SK-N-SH (cell line): Measurements from ENCODE around the gene ALDH3A1. TPM values are rescaled to one million over a fixed set of nuclear protein-coding genes. Genes with fewer than 3 reads are reported as not detected.

ENCODE experiments used
- CTCF ChIA-PET: fragments of 300-600, 350-600 bp; formaldehyde crosslinking; extraction: SDS; loops from one replicate; lab custom pipeline; 2021; lab: Yijun Ruan, JAX
- POLR2A ChIA-PET: fragments of 350-600 bp; sonication (Branson Sonifier 250); formaldehyde crosslinking; extraction: SDS; loops from one replicate; lab custom pipeline; 2020; ENCODE audit warnings: antibody characterized with exemption, inconsistent platforms; lab: Yijun Ruan, JAX
- DNase-seq: peaks from one replicate; pipeline ENCODE4 v3.0.0; 2012
- H2AFZ ChIP-seq: fragments of 200-600 bp; sonication (generic); 2 replicates; pipeline ENCODE4 v1.8.1; 2016; ENCODE audit warnings: antibody characterized with exemption, mild to moderate bottlenecking, low read depth
- H3F3A ChIP-seq: fragments of 200-600 bp; sonication (generic); replicated peaks from 2 replicates; pipeline ENCODE3; 2016; ENCODE audit warnings: antibody characterized with exemption, mild to moderate bottlenecking; ENCODE audit not compliant: insufficient read depth
- H3K27ac ChIP-seq, 2 experiments: fragments of 200-500 bp in 1 of 2; fragments of 200-600 bp in 1 of 2; sonication (Bioruptor generic) in 1 of 2; sonication (generic), shearing (Covaris generic) in 1 of 2; 2 replicates each; pipeline versions ENCODE4 v1.5.1 to v1.6.1; 2014 to 2016; ENCODE audit warnings: low read depth in 2 of 2, inconsistent platforms in 1 of 2, low read length in 1 of 2, mild to moderate bottlenecking in 1 of 2, mixed read lengths in 1 of 2
- H3K27me3 ChIP-seq: fragments of 200-600 bp; sonication (generic), shearing (Covaris generic); 2 replicates; pipeline ENCODE4 v1.6.1; 2016; ENCODE audit warnings: mixed run types; ENCODE audit not compliant: insufficient read depth
- H3K36me3 ChIP-seq, 2 experiments: fragments of 200-500 bp in 1 of 2; fragments of 200-600 bp in 1 of 2; sonication (Bioruptor generic) in 1 of 2; sonication (generic) in 1 of 2; replicated peaks in 1 of 2; 2 replicates each; pipeline versions ENCODE3 to v1.5.1; 2014 to 2016; ENCODE audit warnings: low read length in 1 of 2, mild to moderate bottlenecking in 1 of 2; ENCODE audit not compliant: insufficient read depth in 2 of 2, control insufficient read depth in 1 of 2
- H3K4me1 ChIP-seq, 2 experiments: fragments of 200-500 bp in 1 of 2; fragments of 200-600 bp in 1 of 2; sonication (Bioruptor generic) in 1 of 2; sonication (generic), shearing (Covaris generic) in 1 of 2; 2 replicates each; pipeline versions ENCODE4 v1.5.1 to v1.6.1; 2014 to 2016; ENCODE audit warnings: low read depth in 1 of 2, low read length in 1 of 2, mixed run types in 1 of 2; ENCODE audit not compliant: insufficient read depth in 2 of 2, control insufficient read depth in 1 of 2
- H3K4me2 ChIP-seq: fragments of 200-600 bp; sonication (generic), shearing (Covaris generic); 2 replicates; pipeline ENCODE4 v1.6.1; 2017; ENCODE audit warnings: mixed run types
- H3K4me3 ChIP-seq, 2 experiments: fragments of 200-500 bp in 1 of 2; fragments of 200-600 bp in 1 of 2; sonication (Bioruptor generic) in 1 of 2; sonication (generic), shearing (Covaris generic) in 1 of 2; 2 replicates each; pipeline versions ENCODE4 v1.5.1 to v1.8.1; 2014 to 2016; ENCODE audit warnings: low read depth in 2 of 2, inconsistent platforms in 1 of 2, low read length in 1 of 2, mild to moderate bottlenecking in 1 of 2, mixed read lengths in 1 of 2, moderate library complexity in 1 of 2
- H3K79me2 ChIP-seq: fragments of 200-600 bp; sonication (generic); 2 replicates; pipeline ENCODE4 v1.8.1; 2017; ENCODE audit warnings: mild to moderate bottlenecking; ENCODE audit not compliant: insufficient read depth
- H3K9ac ChIP-seq: fragments of 200-600 bp; sonication (generic); 2 replicates; pipeline ENCODE4 v1.6.1; 2017; ENCODE audit warnings: mixed run types
- H3K9me2 ChIP-seq: fragments of 200-600 bp; sonication (generic); 2 replicates; pipeline ENCODE4 v1.6.1; 2017; ENCODE audit warnings: mixed run types
- H3K9me3 ChIP-seq: fragments of 200-600 bp; sonication (generic); 2 replicates; pipeline ENCODE4 v1.6.1; 2017; ENCODE audit warnings: mixed run types, mild to moderate bottlenecking, moderate library complexity
- H4K20me1 ChIP-seq: fragments of 200-600 bp; sonication (generic); 2 replicates; pipeline ENCODE4 v1.6.1; 2017; ENCODE audit warnings: mild to moderate bottlenecking, mixed run types; ENCODE audit not compliant: insufficient read depth
- ELF1 ChIP-seq: IDR thresholded peaks from 2 replicates; pipeline ENCODE4 v1.4.0; 2012
- EP300 ChIP-seq, 2 experiments: IDR thresholded peaks; 2 replicates each; pipeline versions ENCODE4 v1.4.0 to v1.6.1; 2012; ENCODE audit warnings: borderline replicate concordance in 1 of 2, low read depth in 1 of 2, low read length in 1 of 2
- FOSL2 ChIP-seq: IDR thresholded peaks from 2 replicates; pipeline ENCODE4 v1.4.0; 2012; ENCODE audit warnings: low read depth, mild to moderate bottlenecking, moderate library complexity, borderline replicate concordance
- GABPA ChIP-seq: IDR thresholded peaks from 2 replicates; pipeline ENCODE4 v1.4.0; 2012; ENCODE audit warnings: low read depth, mild to moderate bottlenecking
- MXI1 ChIP-seq: IDR thresholded peaks from 2 replicates; pipeline ENCODE4 v1.6.1; 2012; ENCODE audit warnings: mild to moderate bottlenecking, low read depth, low read length, improper control_type of control experiment
- POLR2AphosphoS5 ChIP-seq: IDR thresholded peaks from 2 replicates; pipeline ENCODE4 v1.6.1; 2012; ENCODE audit warnings: low read depth, low read length
- RAD21 ChIP-seq: IDR thresholded peaks from 2 replicates; pipeline ENCODE4 v1.6.1; 2012; ENCODE audit warnings: mild to moderate bottlenecking, low read length
- RFX5 ChIP-seq: IDR thresholded peaks from 2 replicates; pipeline ENCODE4 v1.6.1; 2012; ENCODE audit warnings: mild to moderate bottlenecking, improper control_type of control experiment, low read length
- SMC3 ChIP-seq: IDR thresholded peaks from 2 replicates; pipeline ENCODE4 v1.6.1; 2012; ENCODE audit warnings: low read depth, low read length, improper control_type of control experiment
- TEAD4 ChIP-seq: IDR thresholded peaks from 2 replicates; pipeline ENCODE4 v1.4.0; 2012; ENCODE audit warnings: mild to moderate bottlenecking, borderline replicate concordance; ENCODE audit not compliant: insufficient read depth
- YY1 ChIP-seq: IDR thresholded peaks from 2 replicates; pipeline ENCODE4 v1.4.0; 2012; ENCODE audit warnings: low read depth, mild to moderate bottlenecking
- WGBS: methylation state at CpG from one replicate; pipeline ENCODE4 v1.1.6; 2017; ENCODE audit warnings: low lambda C conversion rate; 5-methylcytosine and 5-hydroxymethylcytosine counted together
- polyA plus RNA-seq, 3 experiments: library from polyadenylated mRNA; depleted of rRNA; stranded (reverse); fragments of >200 nt; gene quantifications; 2 replicates each; pipeline ENCODE4 v1.2.3, GENCODE V29; 2012
- TF ChIP-seq, protein P1 (sequence below): IDR thresholded peaks from 2 replicates; pipeline ENCODE4 v1.6.1; 2012; ENCODE audit warnings: mild to moderate bottlenecking, low read depth, low read length, moderate library complexity
- TF ChIP-seq, protein P2 (sequence below): IDR thresholded peaks from 2 replicates; pipeline ENCODE4 v1.4.0; 2012; ENCODE audit warnings: low read depth, borderline replicate concordance
- TF ChIP-seq, protein P3 (sequence below): IDR thresholded peaks from 2 replicates; pipeline ENCODE4 v1.4.0; 2012; ENCODE audit warnings: low read depth, borderline replicate concordance
- TF ChIP-seq, protein P4 (sequence below): fragments of 150-350 bp; IDR thresholded peaks from 2 replicates; pipeline ENCODE4 v1.6.1; 2016; ENCODE audit warnings: mild to moderate bottlenecking, low read depth, low read length

ALDH3A1 gene
- polyA plus RNA-seq, 1 of the 3 experiments (the other 2 are of a cell fraction), result 0.79 TPM

- TF ChIP-seq, protein P1, sequence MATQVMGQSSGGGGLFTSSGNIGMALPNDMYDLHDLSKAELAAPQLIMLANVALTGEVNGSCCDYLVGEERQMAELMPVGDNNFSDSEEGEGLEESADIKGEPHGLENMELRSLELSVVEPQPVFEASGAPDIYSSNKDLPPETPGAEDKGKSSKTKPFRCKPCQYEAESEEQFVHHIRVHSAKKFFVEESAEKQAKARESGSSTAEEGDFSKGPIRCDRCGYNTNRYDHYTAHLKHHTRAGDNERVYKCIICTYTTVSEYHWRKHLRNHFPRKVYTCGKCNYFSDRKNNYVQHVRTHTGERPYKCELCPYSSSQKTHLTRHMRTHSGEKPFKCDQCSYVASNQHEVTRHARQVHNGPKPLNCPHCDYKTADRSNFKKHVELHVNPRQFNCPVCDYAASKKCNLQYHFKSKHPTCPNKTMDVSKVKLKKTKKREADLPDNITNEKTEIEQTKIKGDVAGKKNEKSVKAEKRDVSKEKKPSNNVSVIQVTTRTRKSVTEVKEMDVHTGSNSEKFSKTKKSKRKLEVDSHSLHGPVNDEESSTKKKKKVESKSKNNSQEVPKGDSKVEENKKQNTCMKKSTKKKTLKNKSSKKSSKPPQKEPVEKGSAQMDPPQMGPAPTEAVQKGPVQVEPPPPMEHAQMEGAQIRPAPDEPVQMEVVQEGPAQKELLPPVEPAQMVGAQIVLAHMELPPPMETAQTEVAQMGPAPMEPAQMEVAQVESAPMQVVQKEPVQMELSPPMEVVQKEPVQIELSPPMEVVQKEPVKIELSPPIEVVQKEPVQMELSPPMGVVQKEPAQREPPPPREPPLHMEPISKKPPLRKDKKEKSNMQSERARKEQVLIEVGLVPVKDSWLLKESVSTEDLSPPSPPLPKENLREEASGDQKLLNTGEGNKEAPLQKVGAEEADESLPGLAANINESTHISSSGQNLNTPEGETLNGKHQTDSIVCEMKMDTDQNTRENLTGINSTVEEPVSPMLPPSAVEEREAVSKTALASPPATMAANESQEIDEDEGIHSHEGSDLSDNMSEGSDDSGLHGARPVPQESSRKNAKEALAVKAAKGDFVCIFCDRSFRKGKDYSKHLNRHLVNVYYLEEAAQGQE, result no peak
- peak; percentile 76 for TF ChIP-seq RAD21
- no peak for TF ChIP-seq YY1
- TF ChIP-seq, protein P2, sequence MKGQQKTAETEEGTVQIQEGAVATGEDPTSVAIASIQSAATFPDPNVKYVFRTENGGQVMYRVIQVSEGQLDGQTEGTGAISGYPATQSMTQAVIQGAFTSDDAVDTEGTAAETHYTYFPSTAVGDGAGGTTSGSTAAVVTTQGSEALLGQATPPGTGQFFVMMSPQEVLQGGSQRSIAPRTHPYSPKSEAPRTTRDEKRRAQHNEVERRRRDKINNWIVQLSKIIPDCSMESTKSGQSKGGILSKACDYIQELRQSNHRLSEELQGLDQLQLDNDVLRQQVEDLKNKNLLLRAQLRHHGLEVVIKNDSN, result no peak
- no peak for TF ChIP-seq EP300 (IDR thresholded peaks at IDR 0.05; ENCODE audit: borderline replicate concordance in 1 of 2, low read depth in 1 of 2, low read length in 1 of 2)
- TF ChIP-seq, all 33 proteins: peak for 3
Observed at GRCh38 chr17:19762515-19762961, 14.4 kb upstream of the ALDH3A1 start (continued).

DNA sequence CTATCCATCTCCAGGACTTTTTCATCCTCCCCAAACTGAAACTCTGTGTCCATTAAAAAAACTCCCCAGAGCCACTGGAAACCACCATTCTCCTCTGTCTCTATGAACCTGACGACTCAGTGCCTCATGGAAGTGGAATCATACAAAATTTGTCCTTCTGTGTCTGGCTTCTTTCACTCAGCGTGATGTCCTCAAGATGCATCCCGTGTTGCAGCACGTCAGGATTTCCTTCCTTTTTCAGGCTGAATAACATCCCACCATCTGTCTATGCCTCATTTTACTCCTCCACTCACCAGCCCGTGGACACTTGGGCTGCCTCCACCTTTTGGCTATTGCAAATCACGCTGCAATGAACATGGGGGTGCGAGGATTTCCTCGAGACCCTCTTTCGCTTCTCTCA, 12.6 kb upstream of the ALDH3A1 start:
- Histone ChIP-seq H3K9me2 (no peaks in the 10 kb centered on the region), H3K4me1 (peaks cover 0 to 2% of the 10 kb centered on the region in 2 experiments; a peak in 1 of 4 replicates), H3K27me3 (no peaks in the 10 kb centered on the region)
- WGBS, result 84% methylated on average over 9 of the region's 9 CpGs
- CTCF ChIA-PET, result interaction anchor here (0.9 to 8.8 kb wide), 6 partner anchors 13 to 398 kb away, joined by 3 to 292 read pairs (median 20); partner anchors contain the start of genes ALDH3A1, ALDH3A2 and B9D1
- no peak for TF ChIP-seq RFX5
- TF ChIP-seq, all 33 proteins: peak for 0
- DNase-seq, result no peak
- Histone ChIP-seq H3K79me2 (no peaks in the 10 kb centered on the region), H2AFZ (no peak overlapping the region), H3K9ac (no peak overlapping the region), H3K4me3 (no peak overlapping the region), H4K20me1 (no peaks in the 10 kb centered on the region), H3K9me3 (no peaks in the 10 kb centered on the region), H3K4me2 (no peak overlapping the region), H3K36me3 (no peaks in the 10 kb centered on the region), H3F3A (no peaks in the 10 kb centered on the region), H3K27ac (no peak overlapping the region)
- POLR2A ChIA-PET, result no interaction called here

- H3K9ac ChIP-seq, result no peak overlapping the region
- H3K27me3 ChIP-seq, result no peaks in the 10 kb centered on the region
- H3K79me2 ChIP-seq, result no peaks in the 10 kb centered on the region
- H3K9me2 ChIP-seq, result no peaks in the 10 kb centered on the region
- no peaks in the 10 kb centered on the region for H3F3A ChIP-seq
- no peak overlapping the region for H3K4me3 ChIP-seq
- WGBS, result 84% methylated on average over 18 of the region's 24 CpGs
- no peak for DNase-seq
- no peaks in the 10 kb centered on the region for H4K20me1 ChIP-seq
- H3K9me3 ChIP-seq, result no peaks in the 10 kb centered on the region
- H3K27ac ChIP-seq, result no peak overlapping the region
- no peak overlapping the region for H2AFZ ChIP-seq
- CTCF ChIA-PET, result interaction anchor here (0.9 to 8.8 kb wide), 5 partner anchors 12 to 245 kb away, joined by 3 to 292 read pairs (median 4); partner anchors contain the start of genes ALDH3A1 and ALDH3A2
- H3K4me2 ChIP-seq, result no peak overlapping the region
- H3K36me3 ChIP-seq, result no peaks in the 10 kb centered on the region
- POLR2A ChIA-PET, result no interaction called here
- H3K4me1 ChIP-seq, result peaks cover 0 to 2% of the 10 kb centered on the region in 2 experiments; a peak in 1 of 4 replicates
- TF ChIP-seq, protein P3, sequence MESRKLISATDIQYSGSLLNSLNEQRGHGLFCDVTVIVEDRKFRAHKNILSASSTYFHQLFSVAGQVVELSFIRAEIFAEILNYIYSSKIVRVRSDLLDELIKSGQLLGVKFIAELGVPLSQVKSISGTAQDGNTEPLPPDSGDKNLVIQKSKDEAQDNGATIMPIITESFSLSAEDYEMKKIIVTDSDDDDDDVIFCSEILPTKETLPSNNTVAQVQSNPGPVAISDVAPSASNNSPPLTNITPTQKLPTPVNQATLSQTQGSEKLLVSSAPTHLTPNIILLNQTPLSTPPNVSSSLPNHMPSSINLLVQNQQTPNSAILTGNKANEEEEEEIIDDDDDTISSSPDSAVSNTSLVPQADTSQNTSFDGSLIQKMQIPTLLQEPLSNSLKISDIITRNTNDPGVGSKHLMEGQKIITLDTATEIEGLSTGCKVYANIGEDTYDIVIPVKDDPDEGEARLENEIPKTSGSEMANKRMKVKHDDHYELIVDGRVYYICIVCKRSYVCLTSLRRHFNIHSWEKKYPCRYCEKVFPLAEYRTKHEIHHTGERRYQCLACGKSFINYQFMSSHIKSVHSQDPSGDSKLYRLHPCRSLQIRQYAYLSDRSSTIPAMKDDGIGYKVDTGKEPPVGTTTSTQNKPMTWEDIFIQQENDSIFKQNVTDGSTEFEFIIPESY, result no peak
- TF ChIP-seq, protein P4, sequence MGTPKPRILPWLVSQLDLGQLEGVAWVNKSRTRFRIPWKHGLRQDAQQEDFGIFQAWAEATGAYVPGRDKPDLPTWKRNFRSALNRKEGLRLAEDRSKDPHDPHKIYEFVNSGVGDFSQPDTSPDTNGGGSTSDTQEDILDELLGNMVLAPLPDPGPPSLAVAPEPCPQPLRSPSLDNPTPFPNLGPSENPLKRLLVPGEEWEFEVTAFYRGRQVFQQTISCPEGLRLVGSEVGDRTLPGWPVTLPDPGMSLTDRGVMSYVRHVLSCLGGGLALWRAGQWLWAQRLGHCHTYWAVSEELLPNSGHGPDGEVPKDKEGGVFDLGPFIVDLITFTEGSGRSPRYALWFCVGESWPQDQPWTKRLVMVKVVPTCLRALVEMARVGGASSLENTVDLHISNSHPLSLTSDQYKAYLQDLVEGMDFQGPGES, result no peak
- TF ChIP-seq FOSL2, result no peak
- no peak for TF ChIP-seq TEAD4
- TF ChIP-seq GABPA, result no peak
- no peak for TF ChIP-seq ELF1
- no peak for TF ChIP-seq SMC3
- TF ChIP-seq POLR2AphosphoS5, result no peak
- no peak for TF ChIP-seq MXI1
Observed at GRCh38 chr17:19759568-19760549, 11.8 kb upstream of the ALDH3A1 start.
